ENCODE data around the gene DLGAP4. TPM values are rescaled to one million over a fixed set of nuclear protein-coding genes. Genes with fewer than 3 reads are reported as not detected.

DLGAP4 gene
- total and polyA plus RNA-seq, 9 of the 15 experiments (the other 6 are each of a cell fraction or from before 2014, with no cell fraction given): 0.31 to 34.1 (median 4.5) TPM

GRCh38 chr20:36573103-36573797 is 267.1 kb downstream of the DLGAP4 start, which contains the start of gene TGIF2 (continued):
- TF ChIP-seq CLOCK (CRISPR knock-in tag; IDR thresholded peaks at IDR 0.05; ENCODE audit: borderline replicate concordance) (no peak), TFAP4 (CRISPR knock-in tag; IDR thresholded peaks at IDR 0.05; ENCODE audit: borderline replicate concordance) (peak; percentile 42; the same call in 1 of the 2 replicates), SREBF2 (CRISPR knock-in tag; IDR thresholded peaks at IDR 0.05) (no peak), CBX1 (IDR thresholded peaks at IDR 0.05; ENCODE audit: low read depth) (no peak), ZNF24 (IDR thresholded peaks at IDR 0.05) (no peak), ZEB2 (IDR thresholded peaks at IDR 0.05) (no peak), ZNF589 (CRISPR knock-in tag; IDR thresholded peaks at IDR 0.05; ENCODE audit: low read depth) (no peak), BRF2 (IDR thresholded peaks at IDR 0.05; ENCODE audit: borderline replicate concordance, insufficient read depth, insufficient read length) (no peak), ETV5 (CRISPR knock-in tag; IDR thresholded peaks at IDR 0.05; ENCODE audit: low read depth) (peak; percentile 67), ZBTB2 (IDR thresholded peaks at IDR 0.05) (no peak), IRF1 (CRISPR knock-in tag; IDR thresholded peaks at IDR 0.05; ENCODE audit: borderline replicate concordance) (no peak), PKNOX1 (IDR thresholded peaks at IDR 0.05) (no peak), TBL1XR1 (IDR thresholded peaks at IDR 0.05; ENCODE audit: low read length in 2 of 2) (no peak), PTRF (tag; IDR thresholded peaks at IDR 0.05) (no peak), ZNF280B (CRISPR knock-in tag; IDR thresholded peaks at IDR 0.05) (no peak), SRSF1 (IDR thresholded peaks at IDR 0.05; ENCODE audit: low read depth, low read length) (no peak)

Data from K562 (cell line).